IPS-NIHi11 (cell line): ENCODE data around the gene CMIP.
A peak's percentile ranks its signal among the peaks of the same experiment; 100 is the strongest.
"Not testable (repeated sequence)": the region's sequence is repeated elsewhere in the genome, so short reads cannot be mapped to it uniquely, and the experiment has no call there.

ENCODE experiments used
- DNase-seq: peaks from one replicate; pipeline ENCODE4 v3.0.0; 2012; ENCODE audit warnings: mixed read lengths, low spot score

Gene CMIP

DNA sequence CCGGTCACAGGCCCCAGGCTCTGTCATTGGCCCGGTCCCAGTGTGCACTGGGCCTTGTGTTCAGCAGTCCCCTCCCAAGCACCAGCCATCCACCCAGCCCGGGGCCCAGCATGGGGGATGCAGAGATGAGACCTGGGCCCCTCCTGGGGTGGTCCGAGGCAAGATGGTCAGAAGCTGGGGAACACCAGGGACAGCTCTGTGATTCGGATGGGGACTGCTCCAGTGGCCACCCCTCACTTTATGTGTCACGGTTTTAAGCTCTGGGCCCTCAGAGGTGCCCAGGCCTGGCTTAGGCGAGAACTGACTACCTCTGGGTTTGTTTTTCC is 242.5 kb downstream of the CMIP start:
- DNase-seq: no peak

DNA sequence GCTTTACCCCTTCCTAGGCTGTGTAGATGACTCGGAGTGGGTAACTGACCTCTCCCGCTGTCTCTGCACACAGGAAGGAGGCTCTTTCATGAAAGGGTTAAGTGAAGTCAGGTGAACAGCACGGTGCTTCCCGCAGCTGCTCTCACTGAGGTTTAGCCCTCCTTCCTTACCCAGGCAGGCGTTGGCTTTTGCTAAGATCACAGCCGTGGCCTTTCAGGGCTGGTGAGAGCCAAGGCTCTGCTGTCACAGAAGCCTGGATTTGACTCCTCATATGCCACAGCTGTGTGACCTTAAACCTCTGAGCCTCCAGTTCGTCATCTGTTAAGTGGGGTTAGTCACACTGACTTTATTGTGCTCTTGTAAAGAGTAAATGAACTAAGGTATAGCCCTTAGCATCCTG is 243.6 kb downstream of the CMIP start:
- DNase-seq: no peak

DNA sequence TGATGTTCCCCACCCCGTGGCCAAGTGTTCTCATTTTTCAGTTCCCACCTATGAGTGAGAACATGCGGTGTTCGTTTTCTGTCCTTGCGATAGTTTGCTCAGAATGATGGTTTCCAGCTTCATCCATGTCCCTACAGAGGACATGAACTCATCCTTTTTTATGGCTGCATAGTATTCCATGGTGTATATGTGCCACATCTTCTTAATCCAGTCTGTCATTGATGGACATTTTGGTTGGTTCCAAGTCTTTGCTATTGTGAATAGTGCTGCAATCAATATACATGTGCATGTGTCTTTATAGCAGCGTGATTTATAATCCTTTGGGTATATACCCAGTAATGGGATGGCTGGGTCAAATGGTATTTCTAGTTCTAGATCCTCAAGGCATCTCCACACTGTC is 244.2 kb downstream of the CMIP start:
- not testable (repeated sequence) for DNase-seq

DNA sequence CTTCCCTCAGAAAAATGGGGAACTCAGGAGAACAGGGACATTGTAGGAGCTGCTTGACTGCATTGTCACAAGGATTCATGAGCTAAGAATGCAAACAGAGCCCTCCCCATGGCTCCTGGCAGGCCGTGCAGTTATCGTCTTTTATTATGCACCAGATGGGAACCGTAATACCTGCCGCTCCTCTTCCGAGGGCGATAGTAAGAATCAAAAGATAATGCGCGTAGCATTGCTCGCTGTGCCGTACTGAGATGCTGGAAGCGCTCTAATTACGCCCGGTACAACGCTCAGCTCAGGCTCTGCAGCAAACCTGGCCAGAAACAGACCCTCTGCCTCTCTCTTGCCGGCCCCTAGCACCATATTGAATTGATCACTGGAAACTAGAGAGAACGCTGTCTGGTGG is 247.4 kb downstream of the CMIP start:
- DNase-seq: no peak

DNA sequence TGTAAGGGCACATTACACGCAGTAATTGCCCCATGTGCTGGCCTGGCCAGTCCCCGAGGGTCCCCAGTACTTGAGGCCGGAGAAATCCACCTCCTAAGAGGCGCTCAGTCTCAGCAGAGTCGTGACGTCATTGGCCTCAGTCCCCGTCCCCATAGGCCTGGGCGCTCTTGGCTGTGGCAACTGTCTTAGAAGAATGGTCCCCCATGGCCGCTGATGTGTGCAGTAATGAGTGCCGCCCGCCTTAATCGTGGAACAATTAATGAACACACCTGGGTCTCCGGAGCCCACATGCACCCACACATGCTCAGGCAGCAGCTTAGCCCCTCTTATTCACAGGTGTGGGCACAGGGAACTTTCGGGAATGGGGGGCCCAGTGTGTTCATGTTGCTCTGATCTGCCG is 248.0 kb downstream of the CMIP start:
- DNase-seq: no peak

DNA sequence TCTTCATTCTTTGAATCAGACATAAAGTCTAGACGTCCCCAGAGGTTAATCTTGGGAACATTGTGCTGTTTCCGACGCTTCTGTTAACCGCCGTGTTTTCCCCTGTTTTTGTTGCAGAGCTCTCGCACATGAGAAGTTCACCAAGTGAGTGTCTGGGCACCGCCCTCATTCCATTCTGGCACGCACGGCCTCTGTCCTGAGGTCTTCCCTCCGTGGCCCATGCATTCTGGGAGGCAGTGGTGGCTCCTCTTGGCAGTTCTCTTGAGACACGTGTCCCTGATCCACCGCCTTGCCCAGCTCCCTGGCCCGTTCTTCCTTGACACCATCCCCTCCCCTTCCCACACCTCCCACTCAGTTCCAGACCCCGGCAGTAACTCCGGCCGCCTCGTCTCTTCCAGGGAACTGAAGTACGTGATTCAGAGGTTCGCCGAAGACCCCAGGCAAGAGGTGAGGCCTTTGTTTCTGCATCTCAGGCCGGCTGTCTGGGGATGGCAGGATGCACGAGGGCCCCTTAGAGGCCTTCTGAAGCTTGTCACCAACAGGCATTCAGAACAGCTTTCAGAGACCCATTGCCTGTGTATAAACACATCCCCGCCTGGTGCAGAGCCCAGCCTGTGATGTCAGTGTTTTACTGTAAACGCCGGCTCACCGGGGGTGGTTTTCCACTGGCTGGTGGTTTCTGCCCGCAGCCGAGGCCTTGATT is 248.6 kb downstream of the CMIP start:
- DNase-seq: no peak

DNA sequence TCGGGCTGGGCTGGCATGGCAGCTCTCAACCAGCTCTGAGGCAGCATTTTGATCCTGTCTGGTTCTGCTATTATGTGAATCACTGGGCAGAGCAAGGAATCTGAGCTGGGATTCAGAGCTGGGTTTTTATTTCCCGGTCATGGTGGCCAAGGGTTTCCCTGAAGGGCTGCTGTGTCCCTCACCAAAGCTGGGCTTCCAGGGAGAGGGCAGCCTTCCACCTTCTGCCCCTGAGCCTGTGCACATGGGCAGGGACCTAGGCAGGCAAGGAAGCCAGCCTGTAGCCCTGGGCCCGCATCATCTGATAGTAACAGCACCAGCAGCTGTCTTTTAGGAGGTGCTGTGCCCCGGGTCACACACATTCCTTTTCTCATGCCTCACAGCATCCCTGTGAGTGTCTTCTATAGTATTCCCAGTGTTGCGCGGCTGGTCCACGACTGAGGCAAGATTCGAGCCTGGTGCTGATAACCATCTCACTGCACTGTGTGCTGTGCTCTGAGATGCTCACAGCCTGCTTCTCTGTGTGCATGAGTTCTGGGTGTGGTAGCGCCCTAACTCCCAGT is 249.2 kb downstream of the CMIP start:
- DNase-seq: no peak

DNA sequence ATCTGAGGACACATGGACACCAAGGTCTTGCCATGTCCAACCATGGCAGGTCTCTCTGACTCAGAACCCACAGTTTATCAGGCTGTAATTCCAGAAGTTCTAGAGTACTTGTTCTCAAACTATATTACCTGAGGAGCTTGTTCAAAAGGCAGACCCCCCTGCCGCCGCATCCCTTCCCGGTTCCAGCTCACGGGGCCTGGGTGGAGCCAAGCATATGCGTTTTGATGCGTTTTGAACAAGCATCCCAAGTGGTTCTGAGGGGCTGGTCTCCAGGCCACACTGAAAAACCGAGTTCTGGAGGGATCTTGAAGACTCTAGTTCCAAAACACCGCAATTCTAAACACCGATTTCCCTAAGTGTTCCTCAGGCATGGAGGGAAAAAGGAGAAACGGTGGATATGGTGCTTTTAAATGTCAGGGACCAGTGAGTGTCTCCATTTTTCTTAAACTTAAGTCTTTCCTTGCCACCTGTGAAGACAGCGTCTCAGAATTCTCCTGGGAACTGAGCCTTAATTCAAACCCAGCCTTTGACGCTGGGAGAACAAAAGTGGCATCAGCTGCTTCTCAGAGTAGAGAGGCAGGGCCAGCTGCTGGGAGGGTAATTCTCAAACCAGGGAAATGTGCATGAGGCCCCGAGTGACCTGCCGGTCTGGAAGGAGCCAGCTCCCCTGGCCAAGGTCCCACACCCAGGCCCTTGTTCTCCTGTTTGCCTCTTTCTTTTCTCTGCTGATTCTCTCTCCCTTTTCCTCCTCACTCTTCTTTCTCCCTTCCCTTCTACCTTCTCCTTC is 250.1 kb downstream of the CMIP start:
- no peak for DNase-seq

DNA sequence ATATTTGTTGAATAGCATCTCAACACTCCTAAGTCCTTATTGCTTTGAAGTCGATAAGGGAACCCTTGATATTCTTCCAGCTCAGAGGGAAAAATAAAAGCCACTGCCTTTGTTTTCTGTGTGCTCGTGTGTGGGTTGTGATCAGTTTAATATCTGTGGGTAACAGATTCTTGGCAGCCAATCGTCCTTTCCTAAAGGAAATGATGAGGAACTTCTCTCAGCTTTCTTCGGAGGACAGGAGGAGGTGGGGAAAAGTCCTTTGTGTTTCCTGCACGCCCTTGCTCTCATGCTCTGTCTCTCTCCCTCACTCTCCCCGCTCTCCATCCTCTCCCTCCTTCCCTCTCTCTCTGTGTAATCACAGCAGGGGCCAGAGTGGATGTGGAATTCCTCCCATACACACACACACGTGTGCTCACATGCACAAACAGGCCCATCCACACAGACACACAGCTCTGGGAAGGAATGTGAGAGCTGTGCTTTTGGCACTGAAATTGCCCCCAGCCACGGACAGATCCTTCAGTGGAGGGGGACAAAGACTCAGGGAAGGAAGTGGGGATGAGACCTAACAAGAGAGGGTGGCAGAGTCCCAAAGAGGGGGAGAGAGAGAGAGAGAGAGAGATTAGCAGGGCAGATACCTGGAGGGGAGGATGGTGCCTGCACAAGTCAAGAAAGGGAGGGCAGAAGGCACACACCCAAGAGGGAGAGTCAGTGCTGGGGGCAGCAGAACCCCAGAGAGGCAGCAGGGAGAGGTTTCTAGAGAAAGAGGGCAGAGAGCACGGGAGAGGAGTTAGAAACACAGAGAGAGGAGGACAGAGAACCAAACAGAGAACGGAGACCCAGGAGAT is 250.9 kb downstream of the CMIP start:
- no peak for DNase-seq

DNA sequence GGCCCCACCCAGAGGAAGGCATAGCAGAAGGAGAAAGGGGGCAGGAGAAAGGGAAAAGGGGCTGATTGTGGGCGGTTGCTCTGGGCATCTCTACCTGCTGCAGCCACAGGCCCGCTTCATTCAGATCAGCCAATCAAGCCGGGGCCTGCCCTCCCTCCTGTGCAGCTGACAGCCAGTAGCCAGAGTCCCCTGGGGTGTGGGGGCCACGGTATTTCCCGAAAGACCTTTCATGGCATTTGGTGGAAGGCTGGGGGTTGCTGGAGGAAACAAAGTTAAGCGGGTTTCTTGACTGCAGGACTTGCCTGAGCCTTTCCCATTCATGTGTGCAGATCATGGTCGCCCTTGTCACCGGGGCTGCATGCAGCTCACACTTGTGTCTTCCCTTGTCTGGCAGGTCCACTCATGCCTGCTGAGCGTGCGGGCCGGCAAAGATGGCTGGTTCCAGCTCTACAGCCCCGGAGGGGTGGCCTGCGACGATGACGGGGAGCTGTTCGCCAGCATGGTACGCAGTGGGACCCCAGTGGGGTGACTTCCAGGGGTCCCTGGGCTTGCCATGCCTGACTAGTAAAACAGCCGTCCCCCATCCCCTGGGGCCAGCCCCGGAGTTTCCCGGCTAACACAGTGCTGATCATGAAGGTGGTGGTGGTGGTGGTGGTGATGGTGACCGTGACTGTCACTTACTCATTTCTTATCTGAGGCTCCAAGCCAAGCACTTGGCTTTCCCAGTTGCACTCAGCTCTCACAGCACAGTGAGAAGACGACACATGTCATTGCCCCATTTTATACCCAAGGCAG is 251.8 kb downstream of the CMIP start:
- DNase-seq: no peak

DNA sequence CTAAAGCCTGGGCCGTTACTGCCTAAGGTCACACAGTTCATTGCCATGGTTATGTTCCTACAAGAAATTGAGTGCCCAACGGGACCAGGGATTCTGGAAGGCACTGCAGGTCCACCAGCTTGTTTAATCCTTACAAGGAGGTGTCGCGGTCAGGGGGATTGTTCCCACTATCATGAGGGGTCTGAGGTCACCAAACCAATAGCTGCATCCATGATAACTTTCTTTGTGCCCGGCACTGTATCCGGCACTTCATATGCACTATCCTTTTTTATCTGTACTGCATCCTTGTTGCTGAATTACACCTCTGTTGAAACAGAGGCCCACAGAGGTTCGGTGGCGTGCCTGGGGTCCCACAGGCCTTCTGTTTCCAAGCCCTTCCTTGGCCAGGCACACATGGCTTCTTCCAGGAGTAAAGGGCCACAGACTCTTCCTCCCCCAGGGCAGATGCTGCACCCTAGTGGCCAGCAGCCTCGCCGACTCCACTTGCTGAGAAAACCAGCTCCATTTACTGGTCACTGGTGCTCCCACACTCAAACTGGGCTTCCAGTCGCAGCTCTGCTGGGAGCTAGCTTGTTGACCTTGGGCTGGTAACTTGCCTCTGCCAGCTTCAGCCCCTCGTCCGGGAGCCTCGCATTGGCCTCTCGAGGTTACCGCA is 252.5 kb downstream of the CMIP start:
- peak; percentile 83 for DNase-seq

DNA sequence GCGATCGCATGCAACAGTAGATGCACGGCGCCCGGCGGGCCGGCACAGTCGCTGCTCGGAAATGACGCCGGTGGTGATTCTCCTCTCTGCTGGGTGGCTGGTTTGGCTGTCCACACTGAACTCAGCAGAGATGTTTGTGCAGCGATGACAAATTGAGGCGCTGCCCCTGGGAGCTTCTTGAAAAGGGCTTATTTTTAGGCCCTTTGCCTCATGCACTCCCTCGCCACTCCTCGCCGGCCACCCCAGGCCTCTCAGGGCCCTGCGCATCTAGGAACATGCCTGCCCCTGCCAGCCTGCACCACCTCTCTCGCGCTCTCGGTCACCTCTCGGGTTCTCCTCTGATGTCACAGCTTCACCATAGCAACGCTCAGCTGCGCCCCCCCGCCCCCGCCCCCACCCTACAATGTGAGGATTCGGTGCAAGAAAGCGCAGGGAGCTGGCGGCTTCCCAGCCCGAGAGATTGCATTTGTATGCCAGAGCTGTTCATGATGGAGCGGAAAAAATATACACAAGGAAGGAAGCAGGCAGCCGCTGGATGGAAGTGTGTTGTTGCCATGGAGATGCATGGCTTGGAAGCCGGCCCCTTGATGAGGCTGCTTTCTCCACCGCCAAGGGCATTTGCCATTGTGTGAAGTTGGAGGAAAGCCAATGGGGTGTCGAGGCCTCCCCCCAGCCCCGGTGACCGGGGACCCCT is 253.2 kb downstream of the CMIP start:
- DNase-seq: no peak

DNA sequence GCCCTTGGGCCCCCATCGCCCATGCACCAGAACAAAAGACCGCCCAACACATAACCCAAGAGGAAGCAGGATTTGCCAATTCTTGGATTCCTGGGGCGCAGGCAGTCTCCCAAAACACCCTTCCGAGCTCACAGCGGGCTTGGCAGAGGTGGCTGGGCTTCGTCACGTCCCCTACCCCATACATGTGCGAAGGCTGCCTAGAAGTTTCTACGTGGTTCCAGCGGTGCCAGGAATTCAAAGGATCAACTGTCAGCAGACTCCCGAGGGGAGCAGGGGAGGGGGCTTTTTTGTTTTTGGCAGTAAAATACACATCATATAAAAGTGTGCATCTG is 253.7 kb downstream of the CMIP start:
- no peak for DNase-seq

DNA sequence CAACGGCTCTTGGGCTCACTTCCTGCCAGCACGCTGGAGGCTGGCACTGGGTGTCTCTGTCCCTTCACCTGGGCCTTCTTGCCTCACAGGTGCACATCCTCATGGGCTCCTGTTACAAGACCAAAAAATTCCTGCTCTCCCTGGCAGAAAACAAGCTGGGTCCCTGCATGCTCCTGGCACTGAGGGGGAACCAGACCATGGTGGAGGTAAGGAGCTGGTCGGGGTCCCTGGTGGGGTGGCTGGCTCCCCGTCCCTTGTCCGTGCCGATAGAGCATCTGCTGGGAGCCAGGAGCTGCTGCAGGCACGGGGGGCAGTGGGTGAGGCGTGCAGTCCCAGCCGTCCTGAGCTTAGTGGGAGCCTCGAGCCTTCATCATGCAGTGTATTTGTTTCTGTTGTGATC is 255.0 kb downstream of the CMIP start:
- DNase-seq: no peak

DNA sequence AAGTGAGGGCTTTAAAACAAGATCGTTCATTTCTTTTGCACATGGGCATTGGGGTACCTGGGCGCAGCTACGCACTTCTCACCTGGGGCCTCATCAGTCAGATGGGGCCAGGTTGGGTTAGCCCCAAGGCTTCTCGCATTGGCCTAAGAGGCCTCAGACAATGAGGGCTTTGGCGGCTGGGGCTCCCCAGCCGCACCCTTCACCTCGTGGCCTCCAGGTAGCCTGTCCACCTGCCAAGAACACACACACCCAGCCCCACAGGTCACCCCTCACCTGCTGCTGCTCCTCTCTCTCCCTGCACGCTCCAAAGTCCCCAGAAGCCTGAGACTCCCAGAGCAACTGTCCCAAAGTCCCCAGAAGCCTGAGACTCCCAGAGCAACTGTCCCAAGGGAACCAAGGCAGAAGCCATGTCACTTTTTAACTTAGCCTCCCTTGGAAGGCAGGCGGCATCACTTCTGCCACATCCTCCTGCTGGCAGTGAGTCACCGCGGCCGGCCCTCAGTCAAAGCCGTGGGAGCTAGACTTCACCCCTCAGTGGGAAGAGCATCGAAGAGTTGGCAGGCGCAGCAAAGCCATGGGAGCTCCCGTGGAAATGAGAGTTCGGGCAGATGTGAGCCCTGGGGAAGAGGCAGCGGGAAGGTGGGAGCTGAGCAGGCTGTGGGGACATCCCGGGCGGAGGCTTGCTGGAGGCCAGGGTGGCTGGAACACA is 255.6 kb downstream of the CMIP start:
- DNase-seq: no peak

DNA sequence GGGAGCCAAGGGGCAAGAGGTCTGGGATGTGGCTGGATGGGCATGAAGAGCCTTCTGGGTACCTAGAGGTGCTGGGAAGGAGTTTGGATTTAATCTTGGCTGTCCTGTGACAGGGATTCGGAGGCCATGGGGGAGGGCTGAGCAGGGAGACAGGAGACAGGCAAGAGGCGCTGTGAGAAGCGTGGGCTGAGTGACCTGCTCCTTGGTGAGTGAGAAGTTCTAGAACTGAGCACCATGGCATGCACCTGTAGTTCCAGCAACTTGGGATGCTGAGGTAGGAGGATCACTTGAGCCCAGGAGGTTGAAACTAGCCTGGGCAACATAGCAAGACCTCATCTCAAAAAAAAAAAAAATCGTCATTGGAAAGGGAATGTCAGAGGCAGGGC is 256.2 kb downstream of the CMIP start:
- no peak for DNase-seq

DNA sequence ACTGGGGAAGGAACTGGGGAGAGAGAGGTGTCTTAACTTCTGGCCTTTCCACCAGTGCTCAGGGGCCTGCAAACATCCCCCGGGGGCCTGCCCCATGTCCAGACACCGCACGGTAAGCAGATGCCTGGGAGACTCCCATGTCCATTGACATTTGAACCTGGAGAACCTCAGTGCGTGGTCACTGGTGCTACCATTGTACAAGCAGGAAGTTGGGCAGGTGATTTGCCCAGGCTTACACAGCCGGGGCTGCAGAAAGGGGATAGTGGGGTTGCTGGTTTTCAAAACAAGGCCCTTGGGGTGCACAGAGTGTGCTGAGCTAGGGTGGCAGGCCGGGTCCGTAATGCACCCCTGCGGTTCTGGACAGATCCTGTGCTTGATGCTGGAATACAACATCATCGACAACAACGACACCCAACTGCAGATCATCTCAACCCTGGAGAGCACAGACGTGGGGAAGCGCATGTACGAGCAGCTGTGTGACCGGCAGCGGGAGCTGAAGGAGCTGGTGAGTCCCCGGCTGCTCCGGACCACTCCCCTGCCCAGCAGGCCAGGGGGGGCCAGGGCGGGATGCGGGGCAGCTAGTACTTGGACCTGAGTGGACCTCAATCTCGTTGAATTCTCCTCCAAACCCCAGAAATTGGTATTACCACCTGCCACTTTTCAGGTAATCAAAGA is 256.8 kb downstream of the CMIP start:
- DNase-seq: no peak

DNA sequence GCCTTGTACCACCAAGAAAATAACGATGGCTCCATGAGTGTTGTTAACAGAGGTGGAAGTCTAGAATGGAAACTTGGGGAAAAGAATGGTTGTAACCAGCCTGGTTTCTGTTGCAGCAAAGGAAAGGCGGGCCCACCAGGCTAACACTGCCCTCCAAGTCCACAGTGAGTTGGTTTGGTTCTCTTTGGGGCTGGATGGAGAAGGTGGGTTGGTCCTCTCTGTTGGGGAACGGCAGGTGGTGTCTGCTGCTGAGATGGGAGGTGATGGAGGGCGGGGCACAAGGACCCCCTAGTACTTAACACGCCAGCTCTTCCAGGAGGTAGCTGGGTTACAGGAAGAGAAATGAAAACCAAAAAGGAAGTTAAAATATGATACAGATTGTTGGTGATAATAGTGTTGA is 257.9 kb downstream of the CMIP start:
- DNase-seq: no peak
